Type B pancreatic cell (in vitro differentiated cells): Measurements from ENCODE around the gene ASRGL1. TPM values are rescaled to one million over a fixed set of nuclear protein-coding genes. Genes with fewer than 3 reads are reported as not detected.
"Not testable (repeated sequence)": the region's sequence is repeated elsewhere in the genome, so short reads cannot be mapped to it uniquely, and the experiment has no call there.

Experiments used
- DNase-seq: peaks from one replicate; pipeline ENCODE4 v3.0.0; 2021; ENCODE audit warnings: mixed read lengths; ENCODE audit not compliant: unreplicated experiment; ENCODE audit errors: extremely low spot score
- H3K27ac Mint-ChIP-seq: 2 replicates; pipeline ENCODE4 v1.8.0; 2021; ENCODE audit warnings: mild to moderate bottlenecking, mixed read lengths
- H3K27me3 Mint-ChIP-seq: 2 replicates; pipeline ENCODE4 v1.8.0; 2021; ENCODE audit warnings: mixed read lengths
- H3K36me3 Mint-ChIP-seq: 2 replicates; pipeline ENCODE4 v1.8.0; 2021; ENCODE audit warnings: mixed read lengths
- H3K4me1 Mint-ChIP-seq: one replicate; pipeline ENCODE4 v1.8.0; 2021; ENCODE audit warnings: mixed read lengths; ENCODE audit not compliant: unreplicated experiment
- H3K4me3 Mint-ChIP-seq: 2 replicates; pipeline ENCODE4 v1.8.0; 2021; ENCODE audit warnings: mild to moderate bottlenecking, mixed read lengths
- H3K9me3 Mint-ChIP-seq: 2 replicates; pipeline ENCODE4 v1.8.0; 2021; ENCODE audit warnings: mixed read lengths
- total RNA-seq: library from RNA; stranded (reverse); gene quantifications from 2 replicates; pipeline ENCODE4 v1.2.1, GENCODE V29; 2021; ENCODE audit warnings: low replicate concordance
- TF ChIP-seq, protein P1 (sequence below): fragments of 200-600 bp; sonication (generic); conservative IDR thresholded peaks from 2 replicates; pipeline ENCODE4 v1.5.0; 2021; ENCODE audit warnings: antibody characterized with exemption, mild to moderate bottlenecking

ASRGL1 gene
- total RNA-seq, 1 donor from 2014 or later: 48.0 TPM

DNA sequence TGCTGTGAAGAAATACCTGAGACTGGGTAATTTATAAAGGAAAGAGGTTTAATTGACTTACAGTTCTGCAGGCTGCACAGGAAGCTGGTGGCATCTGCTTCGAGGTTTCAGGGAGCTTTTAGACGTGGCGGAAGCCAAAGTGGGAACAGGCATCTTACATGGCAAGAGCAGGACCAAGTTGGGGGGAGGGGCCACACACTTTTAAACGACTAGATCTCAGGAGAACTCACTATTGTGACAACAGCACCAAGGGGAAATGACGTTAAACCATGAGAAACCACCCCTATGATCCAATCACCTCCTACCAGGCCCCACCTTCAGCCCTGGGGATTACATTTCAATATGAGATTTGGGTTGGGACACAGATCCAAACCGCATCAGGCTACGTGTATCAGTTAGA, 27.3 kb upstream of the ASRGL1 start:
- DNase-seq: no peak
- Mint-ChIP-seq H3K4me1 (no peaks in the 10 kb centered on the region), H3K4me3 (no peak overlapping the region), H3K27ac (no peak overlapping the region), H3K9me3 (no peaks in the 10 kb centered on the region), H3K36me3 (no peaks in the 10 kb centered on the region), H3K27me3 (peaks cover 32% of the 10 kb centered on the region)
- TF ChIP-seq, protein P1, sequence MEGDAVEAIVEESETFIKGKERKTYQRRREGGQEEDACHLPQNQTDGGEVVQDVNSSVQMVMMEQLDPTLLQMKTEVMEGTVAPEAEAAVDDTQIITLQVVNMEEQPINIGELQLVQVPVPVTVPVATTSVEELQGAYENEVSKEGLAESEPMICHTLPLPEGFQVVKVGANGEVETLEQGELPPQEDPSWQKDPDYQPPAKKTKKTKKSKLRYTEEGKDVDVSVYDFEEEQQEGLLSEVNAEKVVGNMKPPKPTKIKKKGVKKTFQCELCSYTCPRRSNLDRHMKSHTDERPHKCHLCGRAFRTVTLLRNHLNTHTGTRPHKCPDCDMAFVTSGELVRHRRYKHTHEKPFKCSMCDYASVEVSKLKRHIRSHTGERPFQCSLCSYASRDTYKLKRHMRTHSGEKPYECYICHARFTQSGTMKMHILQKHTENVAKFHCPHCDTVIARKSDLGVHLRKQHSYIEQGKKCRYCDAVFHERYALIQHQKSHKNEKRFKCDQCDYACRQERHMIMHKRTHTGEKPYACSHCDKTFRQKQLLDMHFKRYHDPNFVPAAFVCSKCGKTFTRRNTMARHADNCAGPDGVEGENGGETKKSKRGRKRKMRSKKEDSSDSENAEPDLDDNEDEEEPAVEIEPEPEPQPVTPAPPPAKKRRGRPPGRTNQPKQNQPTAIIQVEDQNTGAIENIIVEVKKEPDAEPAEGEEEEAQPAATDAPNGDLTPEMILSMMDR: no peak

DNA sequence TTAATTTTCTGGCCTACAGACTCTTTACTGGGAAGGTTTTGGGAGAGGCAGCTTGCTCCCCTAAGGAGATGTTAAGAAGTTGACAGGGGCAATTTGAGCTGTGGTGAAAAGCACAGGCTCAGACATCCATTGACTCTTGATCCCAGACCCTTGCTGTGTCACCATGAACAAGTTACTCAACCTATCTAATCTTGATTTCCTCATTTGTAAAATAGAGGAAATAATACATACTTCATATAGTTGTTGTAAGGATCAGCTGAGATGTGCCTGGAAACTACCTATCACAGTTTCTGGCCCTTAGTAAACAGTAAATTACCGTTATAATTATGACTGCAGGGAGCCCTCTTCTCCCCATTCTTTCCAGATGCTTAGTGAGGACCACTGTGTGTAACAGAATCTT, 21.8 kb upstream of the ASRGL1 start:
- no peaks in the 10 kb centered on the region for H3K9me3 Mint-ChIP-seq
- peaks cover 37% of the 10 kb centered on the region for H3K27me3 Mint-ChIP-seq
- H3K27ac Mint-ChIP-seq: no peak overlapping the region
- TF ChIP-seq, protein P1: no peak
- no peak overlapping the region for H3K4me3 Mint-ChIP-seq
- H3K4me1 Mint-ChIP-seq: no peaks in the 10 kb centered on the region
- H3K36me3 Mint-ChIP-seq: no peaks in the 10 kb centered on the region
- DNase-seq: no peak

DNA sequence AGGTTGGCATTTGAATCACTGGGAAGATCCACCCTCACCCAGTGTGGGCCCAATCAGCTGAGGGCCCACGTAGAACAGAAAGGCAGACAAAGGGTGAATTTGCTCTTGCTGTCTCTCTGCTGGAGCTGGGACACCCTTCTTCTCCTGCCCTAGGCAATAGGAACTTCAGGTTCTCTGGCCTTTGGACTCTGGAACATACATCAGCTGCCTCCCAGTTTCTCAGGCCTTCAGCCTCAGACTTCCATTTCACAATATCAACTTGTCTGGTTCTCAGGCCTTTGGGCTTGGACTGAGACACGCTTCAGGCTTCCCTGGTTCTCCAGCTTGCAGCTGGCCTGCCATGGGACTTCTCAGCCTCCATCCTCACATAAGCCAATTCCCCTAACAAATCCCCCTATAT, 14.7 kb upstream of the ASRGL1 start:
- H3K36me3 Mint-ChIP-seq: no peaks in the 10 kb centered on the region
- DNase-seq: no peak
- no peaks in the 10 kb centered on the region for H3K9me3 Mint-ChIP-seq
- peaks cover 35% of the 10 kb centered on the region for H3K27me3 Mint-ChIP-seq
- no peak overlapping the region for H3K4me3 Mint-ChIP-seq
- TF ChIP-seq, protein P1: no peak
- peaks cover 12% of the 10 kb centered on the region for H3K4me1 Mint-ChIP-seq
- H3K27ac Mint-ChIP-seq: no peak overlapping the region

DNA sequence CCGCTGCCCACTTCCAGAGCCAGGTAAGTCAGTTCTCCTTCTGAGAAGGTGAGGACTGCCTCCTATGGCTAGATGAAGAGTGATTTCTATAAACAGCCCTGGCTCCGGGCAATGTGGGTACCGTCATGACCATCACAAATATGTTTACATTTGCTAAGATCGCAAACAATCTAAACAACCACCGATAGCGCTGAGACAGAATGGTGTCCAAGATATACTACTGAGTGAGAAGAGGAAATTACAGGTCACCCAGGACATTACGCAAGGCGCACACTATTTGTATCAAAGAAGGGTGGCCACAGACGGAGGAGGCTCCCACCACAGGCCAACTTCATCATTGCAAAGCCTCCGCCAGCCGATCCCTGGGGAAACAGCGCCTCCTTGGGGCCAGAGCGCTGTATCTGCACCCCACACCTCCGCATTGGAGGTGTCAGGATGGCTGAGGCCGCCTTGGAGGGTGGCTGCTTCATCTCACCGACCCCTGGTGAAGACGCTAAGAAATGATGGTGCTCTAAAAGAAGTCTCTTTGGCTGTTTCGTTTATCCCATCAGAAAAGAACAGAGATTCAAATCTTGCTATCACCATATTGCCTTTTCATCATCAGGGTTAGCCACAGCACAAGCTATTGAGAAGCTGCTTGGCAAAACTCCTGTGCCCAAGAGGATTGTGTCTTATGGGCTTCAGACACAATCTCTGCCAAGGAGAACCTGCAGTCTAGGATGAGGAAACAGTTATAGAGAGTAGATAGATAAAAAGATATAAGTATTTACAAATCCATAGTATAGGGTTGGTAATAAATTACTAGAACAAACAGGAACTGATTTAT, 12.3 kb upstream of the ASRGL1 start:
- TF ChIP-seq, protein P1: peak; percentile 74
- Mint-ChIP-seq H3K4me3 (no peak overlapping the region), H3K27ac (no peak overlapping the region), H3K9me3 (no peaks in the 10 kb centered on the region), H3K36me3 (no peaks in the 10 kb centered on the region), H3K4me1 (peaks cover 12% of the 10 kb centered on the region), H3K27me3 (peaks cover 31% of the 10 kb centered on the region)
- DNase-seq: no peak

DNA sequence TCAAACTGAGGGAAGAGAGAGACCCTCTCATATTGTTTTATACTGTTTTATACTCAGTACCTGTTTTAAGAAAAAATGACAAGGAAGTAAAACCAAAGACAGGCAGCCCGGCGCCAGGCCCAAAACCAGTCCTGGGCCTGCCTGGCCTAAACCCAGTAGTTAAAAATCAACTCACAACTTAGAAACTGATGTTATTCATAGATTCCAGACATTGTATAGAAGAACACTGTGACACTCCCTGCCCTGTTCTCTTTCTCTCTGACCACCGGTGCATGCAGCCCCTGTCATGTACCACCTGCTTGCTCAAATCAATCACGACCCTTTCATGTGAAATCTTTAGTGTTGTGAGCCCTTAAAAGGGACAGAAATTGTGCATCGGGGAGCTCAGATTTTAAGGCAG, 11.5 kb upstream of the ASRGL1 start:
- H3K9me3 Mint-ChIP-seq, H3K4me3 Mint-ChIP-seq, H3K36me3 Mint-ChIP-seq, DNase-seq: not testable (repeated sequence)
- Mint-ChIP-seq H3K27me3 (peaks cover 32% of the 10 kb centered on the region), H3K27ac (peak overlapping the region; percentile 33), H3K4me1 (peaks cover 12% of the 10 kb centered on the region)

DNA sequence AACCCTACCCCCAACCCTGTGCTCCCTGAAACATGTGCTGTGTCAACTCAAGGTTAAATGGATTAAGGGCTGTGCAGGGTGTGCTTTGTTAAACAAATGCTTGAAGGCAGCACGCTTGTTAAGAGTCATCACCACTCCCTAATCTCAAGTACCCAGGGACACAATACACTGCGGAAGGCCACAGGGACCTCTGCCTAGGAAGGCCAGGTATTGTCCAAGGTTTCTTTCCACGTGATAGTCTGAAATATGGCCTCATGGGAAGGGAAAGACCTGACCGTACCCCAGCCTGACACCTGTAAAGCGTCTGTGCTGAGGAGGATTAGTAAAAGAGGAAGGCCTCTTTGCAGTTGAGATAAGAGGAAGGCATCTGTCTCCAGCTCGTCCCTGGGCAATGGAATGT, 10.5 kb upstream of the ASRGL1 start:
- H3K4me3 Mint-ChIP-seq, H3K9me3 Mint-ChIP-seq, DNase-seq, H3K36me3 Mint-ChIP-seq: not testable (repeated sequence)
- peaks cover 38% of the 10 kb centered on the region for H3K27me3 Mint-ChIP-seq
- peaks cover 12% of the 10 kb centered on the region for H3K4me1 Mint-ChIP-seq
- peak overlapping the region; percentile 73 for H3K27ac Mint-ChIP-seq

DNA sequence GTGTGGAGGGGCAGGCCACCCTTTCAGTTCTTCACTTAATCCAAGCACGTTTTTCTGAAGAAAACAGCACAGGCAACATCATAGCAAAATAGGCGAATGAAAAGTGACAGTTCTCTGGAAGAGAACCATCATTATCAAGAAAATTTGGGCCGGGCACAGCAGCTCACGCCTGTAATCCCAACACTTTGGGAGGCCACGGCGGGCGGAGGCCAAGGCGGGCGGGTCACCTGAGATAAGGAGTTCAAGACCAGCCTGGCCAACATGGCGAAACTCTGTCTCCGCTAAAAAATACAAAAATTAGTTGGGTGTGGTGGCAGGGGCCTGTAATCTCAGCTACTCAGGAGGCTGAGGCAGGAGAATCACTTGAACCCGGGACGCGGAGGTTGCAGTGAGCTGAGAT, 9.7 kb upstream of the ASRGL1 start:
- not testable (repeated sequence) for H3K27ac Mint-ChIP-seq

DNA sequence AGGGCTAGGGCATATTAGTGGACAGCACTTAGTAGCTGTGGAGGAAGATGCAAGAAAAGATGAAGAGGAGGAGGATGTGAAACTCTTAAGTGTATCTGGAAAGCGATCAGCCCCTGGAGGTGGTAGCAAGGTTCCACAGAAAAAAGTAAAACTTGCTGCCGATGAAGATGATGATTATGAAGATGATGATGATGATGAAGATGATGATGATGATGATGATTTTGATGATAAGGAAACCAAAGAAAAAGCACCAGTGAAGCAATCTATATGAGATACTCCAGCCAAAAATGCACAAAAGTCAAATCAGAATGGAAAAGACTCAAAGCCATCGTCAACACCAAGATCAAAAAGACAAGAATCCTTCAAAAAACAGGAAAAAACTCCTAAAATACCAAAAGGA, 6.0 kb upstream of the ASRGL1 start:
- not testable (repeated sequence) for H3K27ac Mint-ChIP-seq, DNase-seq, H3K4me1 Mint-ChIP-seq, H3K9me3 Mint-ChIP-seq, H3K4me3 Mint-ChIP-seq, H3K36me3 Mint-ChIP-seq
- H3K27me3 Mint-ChIP-seq: peaks cover 56% of the 10 kb centered on the region

More for the DNA sequence above, 9.7 kb upstream of the ASRGL1 start:
- not testable (repeated sequence) for H3K4me3 Mint-ChIP-seq, DNase-seq, H3K36me3 Mint-ChIP-seq, H3K9me3 Mint-ChIP-seq
- Mint-ChIP-seq H3K4me1 (peaks cover 12% of the 10 kb centered on the region), H3K27me3 (peaks cover 44% of the 10 kb centered on the region)
